ENCODE data around the gene EXOC1L. TPM values are rescaled to one million over a fixed set of nuclear protein-coding genes. Genes with fewer than 3 reads are reported as not detected.

Gene EXOC1L
- total RNA-seq, 2 experiments from 2014 or later: not detected

DNA sequence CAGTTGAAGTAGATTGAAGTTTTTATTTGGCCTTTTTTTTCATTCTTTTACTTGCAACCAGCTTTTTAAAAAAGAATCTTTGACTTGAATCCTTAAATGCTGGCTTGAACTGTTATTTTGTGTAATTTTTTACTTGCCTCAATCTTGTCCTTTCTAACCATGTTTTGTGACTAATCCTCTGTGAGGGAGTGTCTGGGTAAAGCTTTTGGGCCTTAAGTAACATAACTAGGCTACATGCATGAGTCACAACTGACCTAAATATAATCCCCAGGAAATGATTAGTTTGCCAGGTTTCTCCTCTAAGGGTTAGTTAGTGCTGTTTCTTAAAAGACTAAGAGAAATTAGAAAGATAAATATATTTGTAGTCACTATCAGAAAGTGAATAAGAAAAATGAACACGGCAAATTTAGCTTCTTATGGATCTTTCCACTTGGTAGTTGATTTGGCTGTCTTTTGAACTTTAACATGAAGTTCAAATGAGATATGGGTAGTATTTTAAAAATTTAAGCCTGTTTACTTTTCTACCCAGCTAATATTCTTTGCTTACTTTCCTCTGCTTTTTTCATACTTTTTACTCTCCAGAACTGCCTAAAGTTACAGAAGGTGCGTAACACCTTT, 46.8 kb downstream of the EXOC1L start:
- ATAC-seq (no peak), DNase-seq (no peak)
- Mint-ChIP-seq H3K27ac (no peak overlapping the region), H3K4me3 (no peak overlapping the region), H3K27me3 (ENCODE audit: low read depth) (no peaks in the 10 kb centered on the region), H3K36me3 (ENCODE audit: low read depth) (peaks cover 40% of the 10 kb centered on the region), H3K4me1 (ENCODE audit: low read depth) (peaks cover 22% of the 10 kb centered on the region), H3K9me3 (ENCODE audit: insufficient read depth) (no peaks in the 10 kb centered on the region)
- CTCF ChIA-PET: interaction anchor here (0.9 to 2.4 kb wide), 16 partner anchors 9 to 521 kb away, joined by 3 to 12 read pairs (median 4); partner anchors contain the start of genes CEP135, EXOC1 and SRD5A3
- POLR2A ChIA-PET: interaction anchor here (1.5 kb wide), 1 partner anchor 13 kb away, joined by 4 read pairs; the partner anchor contains the start of gene EXOC1

DNA sequence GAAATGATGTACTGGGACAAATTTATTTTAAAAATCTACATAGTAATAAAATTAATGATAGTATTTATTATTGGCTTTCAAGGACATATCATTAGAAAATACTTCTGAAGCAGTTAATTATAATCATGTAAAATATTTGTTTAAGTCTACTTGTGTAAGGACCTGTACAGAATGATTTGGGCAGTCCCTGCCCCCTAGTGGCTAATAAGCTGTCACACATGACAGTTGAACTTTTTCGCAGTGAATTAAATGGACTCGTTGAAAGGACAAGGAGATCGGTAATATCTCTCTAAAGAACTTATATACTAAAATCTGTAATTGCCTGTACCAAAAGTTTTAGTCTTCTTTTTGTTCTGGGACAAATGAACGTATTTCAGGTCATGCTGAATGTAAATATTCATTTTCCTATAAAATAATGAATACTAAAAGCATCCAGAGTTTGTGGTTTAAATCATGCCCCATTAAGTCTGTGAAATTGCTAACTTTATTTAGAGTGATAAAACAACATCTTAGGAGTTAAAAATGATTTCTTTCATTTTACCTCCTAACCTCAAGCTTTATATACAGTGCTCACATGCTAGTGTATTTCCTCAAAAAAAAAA, 47.5 kb downstream of the EXOC1L start:
- POLR2A ChIA-PET: interaction anchor here (1.5 kb wide), 1 partner anchor 13 kb away, joined by 4 read pairs; the partner anchor contains the start of gene EXOC1
- DNase-seq (peak; percentile 31), ATAC-seq (peak; percentile 93)
- Mint-ChIP-seq H3K4me1 (ENCODE audit: low read depth) (peaks cover 22% of the 10 kb centered on the region), H3K9me3 (ENCODE audit: insufficient read depth) (no peaks in the 10 kb centered on the region), H3K36me3 (ENCODE audit: low read depth) (peaks cover 38% of the 10 kb centered on the region), H3K27me3 (ENCODE audit: low read depth) (no peaks in the 10 kb centered on the region), H3K27ac (no peak overlapping the region), H3K4me3 (no peak overlapping the region)
- CTCF ChIA-PET: interaction anchor here (0.7 to 2.4 kb wide), 15 partner anchors 8 to 521 kb away, joined by 3 to 12 read pairs (median 4); partner anchors contain the start of genes CEP135, EXOC1 and SRD5A3

DNA sequence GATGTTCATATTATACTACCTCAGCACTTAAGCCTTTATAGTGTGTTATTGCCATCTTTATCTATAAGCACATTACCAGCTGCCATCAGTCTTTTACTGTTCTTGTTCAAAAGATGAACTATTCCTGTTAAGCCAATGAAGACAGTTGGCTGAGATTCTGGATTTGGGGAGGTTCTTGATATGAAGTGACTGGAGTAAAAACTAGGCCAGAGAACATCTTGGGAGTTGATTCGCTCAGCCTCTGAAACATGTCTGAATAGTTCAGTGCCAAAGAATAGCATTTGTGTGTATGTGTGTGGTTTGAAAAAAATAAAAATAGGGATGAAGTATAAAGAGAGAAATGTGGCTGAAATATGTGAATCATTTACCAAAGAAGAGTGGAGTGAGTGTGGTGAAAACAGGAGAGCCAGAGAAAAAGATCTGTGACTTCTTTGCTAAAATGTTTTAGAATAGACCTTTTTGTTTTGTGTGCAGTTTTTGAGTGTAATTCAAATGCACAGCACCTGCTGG, 49.0 kb downstream of the EXOC1L start:
- ATAC-seq (no peak), DNase-seq (no peak)
- ChIA-PET CTCF (interaction anchor here (1.6 kb wide), 1 partner anchor 23 kb away, joined by 3 read pairs; no protein-coding TSS in a partner anchor), POLR2A (no interaction called here)
- H3K27me3 Mint-ChIP-seq (ENCODE audit: low read depth): no peaks in the 10 kb centered on the region
- no peaks in the 10 kb centered on the region for H3K9me3 Mint-ChIP-seq (ENCODE audit: insufficient read depth)
- H3K36me3 Mint-ChIP-seq (ENCODE audit: low read depth): peaks cover 41% of the 10 kb centered on the region
- H3K4me1 Mint-ChIP-seq (ENCODE audit: low read depth): peaks cover 22% of the 10 kb centered on the region
- H3K4me3 Mint-ChIP-seq: no peak overlapping the region
- H3K27ac Mint-ChIP-seq: no peak overlapping the region

DNA sequence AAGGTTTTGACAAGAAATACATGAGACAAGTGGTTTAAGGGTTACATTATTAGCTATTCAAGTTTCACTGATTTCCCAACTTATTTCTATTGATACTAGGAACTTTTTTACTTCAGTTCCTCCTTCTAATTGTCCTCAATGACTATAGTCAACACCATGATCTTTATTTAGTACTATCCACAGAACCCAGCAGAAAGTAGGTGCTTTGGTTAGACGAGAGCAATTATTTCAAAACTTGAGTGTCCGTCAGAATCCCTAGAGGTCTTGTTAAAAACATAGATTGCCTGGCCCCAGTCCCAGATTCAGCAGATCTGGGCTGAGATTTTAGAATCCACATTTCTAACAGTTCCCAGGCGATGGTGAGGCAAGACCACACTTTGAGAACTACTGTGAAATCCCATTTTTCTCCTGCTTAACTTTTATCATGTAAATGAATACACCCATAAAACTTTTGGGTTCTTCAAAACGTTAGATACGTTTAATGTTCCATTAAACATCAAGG, 51.8 kb downstream of the EXOC1L start:
- H3K27ac Mint-ChIP-seq: no peak overlapping the region
- ATAC-seq (no peak), DNase-seq (no peak)
- no peak overlapping the region for H3K4me3 Mint-ChIP-seq
- CTCF ChIA-PET: interaction anchor here (1.5 kb wide), 1 partner anchor 16 kb away, joined by 3 read pairs; no protein-coding TSS in a partner anchor
- peaks cover 35% of the 10 kb centered on the region for H3K36me3 Mint-ChIP-seq (ENCODE audit: low read depth)
- peaks cover 11% of the 10 kb centered on the region for H3K4me1 Mint-ChIP-seq (ENCODE audit: low read depth)
- POLR2A ChIA-PET: no interaction called here
- H3K9me3 Mint-ChIP-seq (ENCODE audit: insufficient read depth): no peaks in the 10 kb centered on the region
- H3K27me3 Mint-ChIP-seq (ENCODE audit: low read depth): no peaks in the 10 kb centered on the region

- ChIA-PET CTCF (interaction anchor here (1.9 kb wide), 1 partner anchor 8 kb away, joined by 6 read pairs; no protein-coding TSS in a partner anchor), POLR2A (no interaction called here)
- H3K4me3 Mint-ChIP-seq: no peak overlapping the region
- no peaks in the 10 kb centered on the region for H3K9me3 Mint-ChIP-seq (ENCODE audit: insufficient read depth)
- H3K27me3 Mint-ChIP-seq (ENCODE audit: low read depth): no peaks in the 10 kb centered on the region
- DNase-seq: no peak
- ATAC-seq: no peak
- H3K27ac Mint-ChIP-seq: no peak overlapping the region
- H3K4me1 Mint-ChIP-seq (ENCODE audit: low read depth): peaks cover 1% of the 10 kb centered on the region
- H3K36me3 Mint-ChIP-seq (ENCODE audit: low read depth): peaks cover 40% of the 10 kb centered on the region
Observed at GRCh38 chr4:55874831-55875230, 55.2 kb downstream of the EXOC1L start.

- Mint-ChIP-seq H3K27me3 (ENCODE audit: low read depth) (no peaks in the 10 kb centered on the region), H3K27ac (no peak overlapping the region), H3K36me3 (ENCODE audit: low read depth) (peaks cover 37% of the 10 kb centered on the region), H3K4me1 (ENCODE audit: low read depth) (no peaks in the 10 kb centered on the region), H3K4me3 (no peak overlapping the region), H3K9me3 (ENCODE audit: insufficient read depth) (no peaks in the 10 kb centered on the region)
- CTCF ChIA-PET: interaction anchor here (1.2 to 1.9 kb wide), 2 partner anchors 9 to 10 kb away, joined by 3 to 6 read pairs; no protein-coding TSS in a partner anchor
- ATAC-seq (no peak), DNase-seq (no peak)
- POLR2A ChIA-PET: interaction anchor here (1.3 kb wide), 1 partner anchor 22 kb away, joined by 3 read pairs; no protein-coding TSS in a partner anchor
Observed at GRCh38 chr4:55876387-55876786, 56.8 kb downstream of the EXOC1L start.

- Mint-ChIP-seq H3K36me3 (ENCODE audit: low read depth) (peaks cover 36% of the 10 kb centered on the region), H3K4me3 (no peak overlapping the region), H3K4me1 (ENCODE audit: low read depth) (no peaks in the 10 kb centered on the region), H3K9me3 (ENCODE audit: insufficient read depth) (no peaks in the 10 kb centered on the region), H3K27ac (no peak overlapping the region), H3K27me3 (ENCODE audit: low read depth) (no peaks in the 10 kb centered on the region)
- DNase-seq (no peak), ATAC-seq (no peak)
- ChIA-PET POLR2A (no interaction called here), CTCF (no interaction called here)
Observed at GRCh38 chr4:55879224-55879623, 59.6 kb downstream of the EXOC1L start.

GRCh38 chr4:55880652-55881280, 61.2 kb downstream of the EXOC1L start:
- Mint-ChIP-seq H3K4me3 (no peak overlapping the region), H3K27me3 (ENCODE audit: low read depth) (no peaks in the 10 kb centered on the region), H3K27ac (no peak overlapping the region), H3K36me3 (ENCODE audit: low read depth) (peaks cover 36% of the 10 kb centered on the region), H3K4me1 (ENCODE audit: low read depth) (no peaks in the 10 kb centered on the region), H3K9me3 (ENCODE audit: insufficient read depth) (no peaks in the 10 kb centered on the region)
- ChIA-PET CTCF (interaction anchor here (0.6 to 0.7 kb wide), 2 partner anchors 12 to 69 kb away, joined by 3 to 5 read pairs; no protein-coding TSS in a partner anchor), POLR2A (interaction anchor here (0.7 kb wide), 1 partner anchor 152 kb away, joined by 4 read pairs; no protein-coding TSS in a partner anchor)
- ATAC-seq (no peak), DNase-seq (no peak)

DNA sequence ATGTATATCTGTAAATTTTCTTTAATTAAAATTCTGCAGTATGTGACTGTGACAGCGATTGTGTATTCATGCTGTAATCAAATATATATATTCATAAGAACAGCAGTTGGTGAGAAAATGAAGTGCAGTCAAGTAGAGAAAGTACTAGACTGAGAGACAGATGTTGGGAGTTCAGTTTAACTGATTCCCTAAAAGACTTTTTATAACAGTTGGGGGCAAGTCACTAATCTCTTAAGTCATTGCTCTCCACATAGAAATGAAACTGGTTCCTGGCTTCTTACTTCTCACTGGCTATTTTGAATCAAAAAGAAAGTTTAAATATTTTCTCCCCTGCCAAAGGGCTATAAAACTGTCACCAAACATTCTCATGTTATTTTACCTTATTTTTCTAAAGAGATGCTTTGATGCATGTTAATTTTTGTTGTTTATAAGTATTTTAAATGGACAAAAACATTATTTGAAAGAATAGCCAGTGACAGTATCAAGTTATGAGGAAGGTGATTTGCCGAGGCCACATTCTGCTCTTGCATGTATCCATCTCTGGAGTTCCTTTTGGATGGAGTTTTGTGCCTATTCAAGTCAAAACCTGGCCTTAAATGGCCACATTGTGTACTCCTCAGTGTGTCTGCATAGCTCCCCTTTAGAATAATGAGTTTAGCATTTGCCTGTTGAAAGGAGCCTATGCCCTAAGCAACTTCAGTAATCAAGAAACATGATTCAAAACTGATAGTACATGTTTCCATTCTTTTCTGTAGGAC, 64.7 kb downstream of the EXOC1L start:
- Mint-ChIP-seq H3K27ac (no peak overlapping the region), H3K27me3 (ENCODE audit: low read depth) (no peaks in the 10 kb centered on the region), H3K36me3 (ENCODE audit: low read depth) (peaks cover 26% of the 10 kb centered on the region), H3K4me1 (ENCODE audit: low read depth) (peaks cover 3% of the 10 kb centered on the region), H3K9me3 (ENCODE audit: insufficient read depth) (no peaks in the 10 kb centered on the region), H3K4me3 (no peak overlapping the region)
- ATAC-seq: no peak
- no peak for DNase-seq
- POLR2A ChIA-PET: no interaction called here
- CTCF ChIA-PET: no interaction called here

DNA sequence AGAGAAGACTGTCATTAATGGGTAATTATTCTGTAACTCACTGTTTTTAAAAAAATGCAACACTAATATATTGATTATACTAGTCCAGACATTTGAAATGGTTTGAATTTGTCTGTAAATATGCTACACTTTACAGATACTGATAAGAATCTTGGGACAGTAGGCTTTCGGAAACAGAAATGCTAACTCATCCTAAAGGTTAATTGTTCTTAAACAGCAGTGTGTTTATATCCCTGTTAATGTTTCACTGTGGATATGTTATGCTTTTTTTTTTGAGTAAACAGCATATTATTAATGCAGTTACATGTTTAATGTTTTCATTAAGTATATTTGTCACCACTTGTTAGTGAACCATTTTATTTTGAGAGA, 65.2 kb downstream of the EXOC1L start:
- DNase-seq: no peak
- Mint-ChIP-seq H3K4me1 (ENCODE audit: low read depth) (peaks cover 3% of the 10 kb centered on the region), H3K36me3 (ENCODE audit: low read depth) (peaks cover 23% of the 10 kb centered on the region), H3K4me3 (no peak overlapping the region), H3K27me3 (ENCODE audit: low read depth) (no peaks in the 10 kb centered on the region), H3K27ac (no peak overlapping the region), H3K9me3 (ENCODE audit: insufficient read depth) (no peaks in the 10 kb centered on the region)
- POLR2A ChIA-PET: no interaction called here
- ATAC-seq: no peak
- CTCF ChIA-PET: no interaction called here

Measured in activated CD8-positive, alpha-beta T cell treated with anti-CD3 and anti-CD28 coated beads, Interleukin-2, amount 10 ng/mL, durations not matched to agents 7 days and 5 days (primary cell).